HCT116 (cell line): ENCODE measurements around the gene ST7. TPM values are rescaled to one million over a fixed set of nuclear protein-coding genes. Genes with fewer than 3 reads are reported as not detected.

Source experiments
- ATAC-seq: fragments of 200-7000 bp; cut with Tn5 transposase; 2 replicates; pipeline ENCODE4 v1.9.1; 2020; ENCODE audit warnings: mild to moderate bottlenecking, moderate library complexity
- BruUV-seq: library from RNA; stranded (reverse); fragments of 400-500 nt; replicated peaks from 2 replicates; lab custom pipeline; 2021; lab: Mats Ljungman, UMichigan
- CTCF ChIA-PET: fragments of 300-600 bp; sonication (Branson Sonifier 250); formaldehyde crosslinking; loops from one replicate; lab custom pipeline; 2021; ENCODE audit warnings: antibody characterized with exemption; lab: Charles Lee
- POLR2A ChIA-PET: fragments of 300-600, 350-600 bp; sonication (Branson Sonifier 250); formaldehyde crosslinking; loops from one replicate; lab custom pipeline; 2021; ENCODE audit warnings: antibody characterized with exemption; lab: Charles Lee
- RAD21 ChIA-PET, 2 experiments: fragments of 300-600 bp; sonication (Branson Sonifier 250); formaldehyde crosslinking; loops; one replicate each; lab custom pipeline; 2023; ENCODE audit warnings: low total read pairs in 2 of 2; ENCODE audit not compliant: uncharacterized antibody in 2 of 2, unreplicated experiment in 2 of 2, low non-redundant PET in 1 of 2; lab: Charles Lee
- DNase-seq: peaks from one replicate; pipeline ENCODE4 v3.0.0-alpha.2; 2010; ENCODE audit warnings: low read depth, low spot score
- H2AFZ ChIP-seq: fragments of 200-600 bp; shearing (Covaris generic), sonication (generic); 2 replicates; pipeline ENCODE4 v1.6.1; 2017; ENCODE audit warnings: low read depth, mixed run types, mixed read lengths, antibody characterized with exemption, low read length; ENCODE audit not compliant: poor library complexity, severe bottlenecking
- H3K27ac ChIP-seq: 2 replicates; pipeline ENCODE4 v1.5.1; 2012; ENCODE audit warnings: low read depth, low read length
- H3K27me3 ChIP-seq: fragments of 200-600 bp; sonication (generic); 2 replicates; pipeline ENCODE4 v1.6.1; 2016; ENCODE audit warnings: mixed run types, low read length, mixed read lengths; ENCODE audit not compliant: insufficient read depth
- H3K36me3 ChIP-seq, 2 experiments: fragments of 200-500 bp in 1 of 2; fragments of 200-600 bp in 1 of 2; sonication (Bioruptor generic) in 1 of 2; sonication (generic) in 1 of 2; 2 replicates each; pipeline versions ENCODE4 v1.5.1 to v1.6.1; 2014 to 2016; ENCODE audit warnings: low read length in 2 of 2, inconsistent platforms in 1 of 2, mixed read lengths in 1 of 2, mixed run types in 1 of 2; ENCODE audit not compliant: insufficient read depth in 2 of 2, control insufficient read depth in 1 of 2
- H3K4me1 ChIP-seq, 2 experiments: fragments of 200-600 bp in 1 of 2; sonication (generic) in 1 of 2; 2 replicates each; pipeline versions ENCODE4 v1.5.1 to v1.6.1; 2012 to 2017; ENCODE audit warnings: low read length in 2 of 2, inconsistent platforms in 1 of 2, mild to moderate bottlenecking in 1 of 2, mixed read lengths in 1 of 2, mixed run types in 1 of 2, moderate library complexity in 1 of 2; ENCODE audit not compliant: insufficient read depth in 2 of 2, control insufficient read depth in 1 of 2
- H3K4me2 ChIP-seq: fragments of 200-600 bp; sonication (generic); 2 replicates; pipeline ENCODE4 v1.6.1; 2017; ENCODE audit warnings: mixed run types, low read length, mixed read lengths
- H3K4me3 ChIP-seq, 2 experiments: fragments of 200-600 bp in 1 of 2; sonication (generic) in 1 of 2; replicated peaks in 1 of 2; 2 replicates each; pipeline ENCODE4 v1.5.1; 2011 to 2016; ENCODE audit warnings: low read length in 2 of 2, control low read depth in 1 of 2, low read depth in 1 of 2, mild to moderate bottlenecking in 1 of 2, mixed read lengths in 1 of 2, mixed run types in 1 of 2
- H3K79me2 ChIP-seq: fragments of 200-600 bp; sonication (generic); 2 replicates; pipeline ENCODE4 v1.6.1; 2017; ENCODE audit warnings: mild to moderate bottlenecking, mixed run types, low read length, moderate library complexity, mixed read lengths; ENCODE audit not compliant: insufficient read depth
- H3K9ac ChIP-seq: fragments of 200-600 bp; sonication (generic); 2 replicates; pipeline ENCODE4 v1.6.1; 2016; ENCODE audit warnings: low read length, mixed read lengths
- H3K9me2 ChIP-seq: fragments of 200-600 bp; sonication (generic), shearing (Covaris generic); 2 replicates; pipeline ENCODE4 v1.6.1; 2017; ENCODE audit warnings: mixed run types, mild to moderate bottlenecking, moderate library complexity; ENCODE audit not compliant: insufficient read depth
- H3K9me3 ChIP-seq, 2 experiments: fragments of 200-500 bp in 1 of 2; fragments of 200-600 bp in 1 of 2; sonication (Bioruptor generic) in 1 of 2; sonication (generic) in 1 of 2; 2 replicates each; pipeline ENCODE4 v1.6.1; 2014 to 2017; ENCODE audit warnings: low read length in 2 of 2, mixed read lengths in 2 of 2, inconsistent platforms in 1 of 2, low read depth in 1 of 2, mild to moderate bottlenecking in 1 of 2, mixed run types in 1 of 2, moderate library complexity in 1 of 2; ENCODE audit not compliant: control insufficient read depth in 1 of 2, insufficient read depth in 1 of 2
- H4K20me1 ChIP-seq: fragments of 200-600 bp; sonication (generic), shearing (Covaris generic); 2 replicates; pipeline ENCODE4 v1.6.1; 2017; ENCODE audit warnings: mixed run types, mild to moderate bottlenecking, moderate library complexity; ENCODE audit not compliant: insufficient read depth
- ELF1 ChIP-seq: IDR thresholded peaks from 2 replicates; pipeline ENCODE4 v1.6.1; 2012; ENCODE audit warnings: low read depth, borderline replicate concordance
- FOSL1 ChIP-seq: IDR thresholded peaks from 2 replicates; pipeline ENCODE4 v1.6.1; 2012; ENCODE audit warnings: low read depth
- JUND ChIP-seq: IDR thresholded peaks from 2 replicates; pipeline ENCODE4 v1.6.1; 2012
- MAX ChIP-seq: IDR thresholded peaks from 2 replicates; pipeline ENCODE4 v1.6.1; 2012
- RAD21 ChIP-seq: IDR thresholded peaks from 2 replicates; pipeline ENCODE4 v1.6.1; 2012; ENCODE audit warnings: low read depth, mild to moderate bottlenecking
- SIN3A ChIP-seq: IDR thresholded peaks from 2 replicates; pipeline ENCODE4 v1.6.1; 2012; ENCODE audit warnings: low read depth
- TCF7L2 ChIP-seq: IDR thresholded peaks from 2 replicates; pipeline ENCODE4 v1.7.0; 2011; ENCODE audit warnings: borderline replicate concordance, inconsistent platforms; ENCODE audit not compliant: insufficient read depth, insufficient read length; ENCODE audit errors: extremely low read depth
- YY1 ChIP-seq: IDR thresholded peaks from 2 replicates; pipeline ENCODE4 v1.6.1; 2011; ENCODE audit warnings: low read length, low read depth, moderate library complexity, mild to moderate bottlenecking; ENCODE audit not compliant: insufficient replicate concordance; ENCODE audit errors: extremely low read depth
- ZNF274 ChIP-seq: fragments of 200-500 bp; sonication (Bioruptor generic); IDR thresholded peaks from 2 replicates; pipeline ENCODE4 v1.6.1; 2014; ENCODE audit warnings: mild to moderate bottlenecking, low read depth, low read length, inconsistent platforms
- intact Hi-C: fragments of 100-400 bp; cut with micrococcal nuclease; formaldehyde crosslinking; loops from 2 replicates; pipeline ENCODE4 v1.10.0; 2022
- total RNA-seq: library from RNA; stranded (reverse); gene quantifications from one replicate; pipeline ENCODE4 v1.2.1, GENCODE V29; 2021; ENCODE audit not compliant: unreplicated experiment
- TF ChIP-seq, protein P1 (sequence below): IDR thresholded peaks from 2 replicates; pipeline ENCODE4 v1.6.1; 2011; ENCODE audit warnings: mild to moderate bottlenecking, low read length, moderate library complexity; ENCODE audit not compliant: insufficient replicate concordance; ENCODE audit errors: extremely low read depth
- TF ChIP-seq, protein P2 (sequence below): IDR thresholded peaks from 2 replicates; pipeline ENCODE4 v1.6.1; 2012

ST7 gene
- total RNA-seq, 1 experiment from 2014 or later = 12.6 TPM

GRCh38 chr7:116991233-116991632, 37.9 kb downstream of the ST7 start:
- BruUV-seq = no TSS peak
- H3K36me3 ChIP-seq = no peaks in the 10 kb centered on the region
- TF ChIP-seq YY1 (no peak), RAD21 (no peak), ZNF274 (no peak), ELF1 (no peak), MAX (no peak)
- TF ChIP-seq, all 23 proteins: peak for 0
- H3K27ac ChIP-seq = no peak overlapping the region
- ATAC-seq = no peak
- DNase-seq = no peak
- ChIA-PET RAD21 (no interaction called here), CTCF (no interaction called here), POLR2A (no interaction called here)
- H3K27me3 ChIP-seq = no peaks in the 10 kb centered on the region
- no peaks in the 10 kb centered on the region for H3K9me3 ChIP-seq
- H3K79me2 ChIP-seq = no peaks in the 10 kb centered on the region; the same call in 1 of the 2 replicates
- H3K9ac ChIP-seq = no peak overlapping the region
- H3K4me3 ChIP-seq = no peak overlapping the region
- no peak overlapping the region for H3K4me2 ChIP-seq
- peaks cover 0 to 10% of the 10 kb centered on the region in 2 experiments; a peak in 1 of 4 replicates for H3K4me1 ChIP-seq
- intact Hi-C loops = no loop called here
- H4K20me1 ChIP-seq = no peaks in the 10 kb centered on the region
- H2AFZ ChIP-seq = no peak overlapping the region
- H3K9me2 ChIP-seq = peaks cover 3% of the 10 kb centered on the region; the same call in 1 of the 2 replicates

DNA sequence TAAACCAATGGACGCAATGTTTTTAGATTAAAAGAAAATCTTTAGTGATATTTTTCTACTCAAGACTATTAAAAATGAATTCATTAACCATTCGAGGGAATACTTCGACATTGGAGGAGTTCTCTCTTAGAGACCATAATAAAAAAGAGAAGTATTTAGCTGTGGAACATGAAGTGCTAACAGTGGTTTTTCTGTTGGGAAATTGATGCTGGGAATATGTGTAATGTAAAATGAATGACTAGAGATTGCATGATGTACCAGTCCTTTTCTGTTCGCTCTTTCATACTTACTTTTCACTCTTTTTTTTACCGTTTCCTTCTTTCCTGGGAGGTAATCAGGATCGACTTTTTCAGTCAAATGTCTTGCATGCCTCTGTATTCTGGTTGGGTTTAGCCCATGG, 41.3 kb downstream of the ST7 start:
- Histone ChIP-seq H3K9me2 (peaks cover 3% of the 10 kb centered on the region; the same call in 1 of the 2 replicates), H3K36me3 (no peaks in the 10 kb centered on the region), H3K4me3 (no peak overlapping the region), H3K79me2 (no peaks in the 10 kb centered on the region), H3K27me3 (no peaks in the 10 kb centered on the region)
- ATAC-seq = no peak
- ChIA-PET POLR2A (no interaction called here), RAD21 (no interaction called here)
- TF ChIP-seq, protein P1, sequence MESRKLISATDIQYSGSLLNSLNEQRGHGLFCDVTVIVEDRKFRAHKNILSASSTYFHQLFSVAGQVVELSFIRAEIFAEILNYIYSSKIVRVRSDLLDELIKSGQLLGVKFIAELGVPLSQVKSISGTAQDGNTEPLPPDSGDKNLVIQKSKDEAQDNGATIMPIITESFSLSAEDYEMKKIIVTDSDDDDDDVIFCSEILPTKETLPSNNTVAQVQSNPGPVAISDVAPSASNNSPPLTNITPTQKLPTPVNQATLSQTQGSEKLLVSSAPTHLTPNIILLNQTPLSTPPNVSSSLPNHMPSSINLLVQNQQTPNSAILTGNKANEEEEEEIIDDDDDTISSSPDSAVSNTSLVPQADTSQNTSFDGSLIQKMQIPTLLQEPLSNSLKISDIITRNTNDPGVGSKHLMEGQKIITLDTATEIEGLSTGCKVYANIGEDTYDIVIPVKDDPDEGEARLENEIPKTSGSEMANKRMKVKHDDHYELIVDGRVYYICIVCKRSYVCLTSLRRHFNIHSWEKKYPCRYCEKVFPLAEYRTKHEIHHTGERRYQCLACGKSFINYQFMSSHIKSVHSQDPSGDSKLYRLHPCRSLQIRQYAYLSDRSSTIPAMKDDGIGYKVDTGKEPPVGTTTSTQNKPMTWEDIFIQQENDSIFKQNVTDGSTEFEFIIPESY = no peak
- no peak for TF ChIP-seq ZNF274
- TF ChIP-seq RAD21 = no peak
- no peak for TF ChIP-seq JUND
- no peak for TF ChIP-seq FOSL1
- TF ChIP-seq, protein P2, sequence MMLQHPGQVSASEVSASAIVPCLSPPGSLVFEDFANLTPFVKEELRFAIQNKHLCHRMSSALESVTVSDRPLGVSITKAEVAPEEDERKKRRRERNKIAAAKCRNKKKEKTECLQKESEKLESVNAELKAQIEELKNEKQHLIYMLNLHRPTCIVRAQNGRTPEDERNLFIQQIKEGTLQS = no peak
- TF ChIP-seq SIN3A = no peak
- no peak for TF ChIP-seq TCF7L2
- TF ChIP-seq, all 23 proteins: peak for 0
- Histone ChIP-seq H4K20me1 (no peaks in the 10 kb centered on the region), H3K4me1 (peaks cover 0 to 8% of the 10 kb centered on the region in 2 experiments; a peak in 1 of 4 replicates), H3K9ac (no peak overlapping the region), H3K9me3 (no peaks in the 10 kb centered on the region), H2AFZ (no peak overlapping the region), H3K4me2 (no peak overlapping the region), H3K27ac (no peak overlapping the region)
- intact Hi-C loops = no loop called here
- no peak for DNase-seq
- BruUV-seq = no TSS peak
- CTCF ChIA-PET = interaction anchor here (1.4 kb wide), 1 partner anchor 8 kb away, joined by 4 read pairs; no protein-coding TSS in a partner anchor
